ENCODE measurements around the gene ZBTB20.

GRCh38 chr3:114660808-114661207, 486.3 kb downstream of the ZBTB20 start:
- TF ChIP-seq CTCF (IDR thresholded peaks at IDR 0.05) (no peak), POLR2A (IDR thresholded peaks at IDR 0.05) (no peak)

Data from thyroid gland (tissue), 4 donors.